GM10847 (cell line): Measurements from ENCODE around the gene OCA2.

Experiments used
- POLR2A ChIP-seq: IDR thresholded peaks from 2 replicates; pipeline ENCODE4 v1.6.1; 2011; ENCODE audit not compliant: insufficient read length; ENCODE audit errors: extremely low read depth

Gene OCA2

DNA sequence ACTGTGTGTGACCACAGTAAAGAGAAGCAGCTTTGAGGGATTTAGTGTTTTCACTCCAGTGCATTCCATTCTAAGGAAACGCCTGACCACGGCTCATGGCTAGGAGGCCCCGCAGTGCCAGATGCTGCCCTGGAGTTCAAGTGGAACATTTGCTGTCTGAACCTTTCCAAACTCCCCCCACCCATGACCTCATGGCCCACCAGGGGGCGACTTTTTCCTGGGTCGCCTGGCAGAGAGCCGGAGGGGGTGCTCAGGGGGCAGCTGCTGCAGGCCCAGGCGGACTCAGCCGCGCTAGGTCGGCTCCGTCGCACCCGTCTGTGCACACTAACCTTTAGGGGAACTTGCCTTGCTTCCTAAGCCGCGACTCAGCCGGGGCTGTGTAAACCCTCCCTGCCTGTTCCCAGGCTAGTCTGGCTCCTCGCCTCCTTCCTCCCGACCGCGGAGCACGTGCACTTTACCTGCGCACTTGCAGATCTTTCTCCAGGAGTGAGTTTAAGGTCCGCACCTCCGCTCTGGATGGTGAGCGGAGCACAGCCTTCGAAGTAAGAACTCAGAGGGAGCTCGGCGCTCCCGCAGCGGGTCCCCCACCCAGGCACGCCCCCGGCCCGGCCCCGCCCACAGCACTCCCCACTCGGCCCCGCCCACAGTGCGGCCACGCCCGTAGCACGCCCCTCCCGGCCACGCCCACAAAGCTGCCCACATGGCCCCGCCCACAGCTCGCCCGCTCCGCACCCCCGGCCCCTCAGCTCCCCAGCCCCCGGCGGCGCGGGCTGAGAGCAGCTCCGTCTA lies at the start of gene OCA2:
TSS of gene OCA2 (minus strand) at position 550 of the 789 bp plus-strand sequence. CDS start 17,441 bp downstream, outside the sequence.
- TF ChIP-seq POLR2A = no peak

- TF ChIP-seq POLR2A = no peak
Measured at GRCh38 chr15:28147801-28148200, 48.7 kb upstream of the OCA2 start.

- no peak for TF ChIP-seq POLR2A
Measured at GRCh38 chr15:28140062-28140461, 40.9 kb upstream of the OCA2 start.

GRCh38 chr15:28133281-28133680 lies 34.2 kb upstream of the OCA2 start:
- no peak for TF ChIP-seq POLR2A

DNA sequence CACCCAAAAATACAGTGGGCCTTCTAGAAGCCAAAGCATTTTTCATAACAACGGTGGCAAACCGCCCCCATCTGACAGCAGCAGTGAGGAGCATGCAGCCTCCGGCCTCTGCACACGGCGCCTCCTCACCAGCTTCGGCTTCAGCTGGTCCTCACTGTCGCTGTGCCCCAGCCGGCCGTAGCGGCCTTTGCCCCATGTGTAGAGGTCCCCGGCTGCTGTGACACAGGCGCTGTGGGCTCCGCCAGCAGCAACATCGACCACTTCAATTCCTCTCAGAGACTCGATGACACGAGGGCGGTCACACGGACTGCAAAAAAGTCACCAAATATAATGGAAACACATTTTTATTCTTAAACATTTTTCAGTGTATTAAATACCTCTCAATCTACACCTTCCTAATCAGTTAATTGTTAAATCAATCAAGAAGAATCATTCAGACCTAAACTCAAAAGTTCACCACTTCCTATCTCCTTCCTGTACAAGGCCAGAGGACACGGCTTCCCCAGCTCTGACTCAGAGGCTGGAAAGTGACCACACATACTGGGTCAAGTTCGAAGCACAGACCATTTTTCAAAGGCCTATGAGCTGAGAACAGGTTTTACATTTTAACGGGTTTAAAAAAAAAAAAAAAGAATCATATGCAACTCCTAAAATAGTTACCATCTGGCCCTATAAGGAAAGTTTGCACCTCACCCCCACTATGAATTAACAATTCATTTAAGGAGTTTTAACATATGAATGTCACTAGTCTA lies 33.6 kb upstream of the OCA2 start:
- TF ChIP-seq POLR2A = no peak

DNA sequence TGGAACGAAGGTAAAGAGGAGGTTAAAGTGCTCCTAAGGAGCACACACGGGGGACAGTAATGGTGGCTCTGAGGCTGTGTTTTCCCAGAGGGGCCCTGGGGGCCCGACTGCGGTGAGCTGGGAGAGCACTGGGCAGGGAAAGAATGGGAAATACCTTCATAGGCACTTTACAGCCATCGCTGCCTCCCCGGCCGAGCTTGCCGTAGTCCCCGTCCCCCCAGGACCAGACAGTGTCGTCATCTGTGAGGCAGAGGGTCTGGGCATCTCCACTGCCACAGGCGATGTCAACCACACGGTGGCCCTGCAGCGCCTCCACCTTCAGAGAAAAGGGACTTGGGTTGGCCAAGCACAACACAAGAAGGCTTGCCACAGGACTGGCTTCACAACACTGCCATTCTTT lies 32.8 kb upstream of the OCA2 start:
- no peak for TF ChIP-seq POLR2A

DNA sequence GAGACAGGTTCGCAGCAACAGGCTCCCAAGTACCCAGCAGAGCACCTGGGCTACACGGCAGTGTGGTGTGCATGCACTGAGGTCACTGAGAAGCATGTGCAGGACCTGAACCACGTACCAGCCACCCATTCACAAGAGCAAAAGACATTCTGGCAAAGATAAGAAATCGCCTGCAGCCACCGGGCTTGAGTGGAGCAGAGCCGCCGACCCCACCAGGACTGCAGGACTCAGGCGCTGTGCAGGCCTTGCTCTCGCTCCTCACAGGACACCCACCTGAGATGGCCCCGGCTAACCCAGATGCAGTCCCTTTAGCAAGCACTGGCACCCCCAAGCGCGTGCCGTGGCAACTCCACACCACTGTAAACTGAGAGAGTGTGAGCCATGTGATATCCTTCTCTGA lies 32.3 kb upstream of the OCA2 start:
- no peak for TF ChIP-seq POLR2A

GRCh38 chr15:28130651-28131050 lies 31.5 kb upstream of the OCA2 start:
- no peak for TF ChIP-seq POLR2A

DNA sequence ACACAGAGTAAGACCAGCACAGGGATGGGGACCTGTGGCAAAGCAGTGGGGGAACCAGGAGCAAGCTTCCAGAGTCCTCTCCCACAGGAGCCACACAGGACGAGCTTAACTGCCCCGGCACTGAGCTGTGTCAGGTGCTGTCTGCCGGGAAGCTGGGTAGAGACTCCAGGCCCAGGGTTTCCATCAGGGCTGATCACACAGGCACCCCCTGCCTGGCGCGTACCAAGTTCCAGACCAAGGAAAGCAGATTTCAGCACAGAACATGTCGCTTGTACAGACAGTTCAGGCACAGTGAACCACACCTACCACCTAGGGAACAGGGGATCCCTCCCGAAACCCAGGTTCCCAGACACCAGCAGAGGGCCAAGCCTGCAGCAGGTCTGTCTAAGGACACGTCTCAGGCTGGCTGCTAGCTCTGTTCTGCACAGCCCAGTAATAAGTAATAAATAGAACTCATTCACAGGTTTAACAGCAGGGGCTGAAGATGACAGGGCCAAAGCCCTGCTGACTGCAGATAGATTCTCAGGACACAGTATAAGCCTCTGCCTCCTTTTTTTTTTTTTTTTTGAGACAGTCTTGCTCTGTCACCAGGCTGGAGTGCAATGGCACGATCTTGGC lies 30.2 kb upstream of the OCA2 start:
- no peak for TF ChIP-seq POLR2A

GRCh38 chr15:28128031-28128430 lies 28.9 kb upstream of the OCA2 start:
- no peak for TF ChIP-seq POLR2A

DNA sequence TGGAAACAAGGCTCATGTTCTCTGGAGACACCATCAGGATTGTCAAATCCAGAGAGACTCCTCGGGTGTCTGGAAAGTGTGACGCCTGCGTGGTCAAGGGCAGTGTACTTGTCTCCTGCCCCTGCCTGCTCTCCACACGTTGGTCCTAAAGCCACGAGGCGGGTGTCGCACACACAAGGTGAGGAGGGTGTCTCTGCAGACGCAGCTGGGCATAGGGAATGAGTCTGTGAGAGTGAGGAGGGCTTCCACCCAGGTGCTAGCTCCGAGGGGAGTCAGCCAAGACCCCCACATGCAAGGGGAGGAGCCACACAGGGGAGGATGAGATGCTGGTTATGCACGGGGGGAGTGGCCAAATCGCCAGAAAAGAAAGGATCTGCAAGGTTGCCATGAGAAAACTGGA lies 27.9 kb upstream of the OCA2 start:
- TF ChIP-seq POLR2A = no peak

DNA sequence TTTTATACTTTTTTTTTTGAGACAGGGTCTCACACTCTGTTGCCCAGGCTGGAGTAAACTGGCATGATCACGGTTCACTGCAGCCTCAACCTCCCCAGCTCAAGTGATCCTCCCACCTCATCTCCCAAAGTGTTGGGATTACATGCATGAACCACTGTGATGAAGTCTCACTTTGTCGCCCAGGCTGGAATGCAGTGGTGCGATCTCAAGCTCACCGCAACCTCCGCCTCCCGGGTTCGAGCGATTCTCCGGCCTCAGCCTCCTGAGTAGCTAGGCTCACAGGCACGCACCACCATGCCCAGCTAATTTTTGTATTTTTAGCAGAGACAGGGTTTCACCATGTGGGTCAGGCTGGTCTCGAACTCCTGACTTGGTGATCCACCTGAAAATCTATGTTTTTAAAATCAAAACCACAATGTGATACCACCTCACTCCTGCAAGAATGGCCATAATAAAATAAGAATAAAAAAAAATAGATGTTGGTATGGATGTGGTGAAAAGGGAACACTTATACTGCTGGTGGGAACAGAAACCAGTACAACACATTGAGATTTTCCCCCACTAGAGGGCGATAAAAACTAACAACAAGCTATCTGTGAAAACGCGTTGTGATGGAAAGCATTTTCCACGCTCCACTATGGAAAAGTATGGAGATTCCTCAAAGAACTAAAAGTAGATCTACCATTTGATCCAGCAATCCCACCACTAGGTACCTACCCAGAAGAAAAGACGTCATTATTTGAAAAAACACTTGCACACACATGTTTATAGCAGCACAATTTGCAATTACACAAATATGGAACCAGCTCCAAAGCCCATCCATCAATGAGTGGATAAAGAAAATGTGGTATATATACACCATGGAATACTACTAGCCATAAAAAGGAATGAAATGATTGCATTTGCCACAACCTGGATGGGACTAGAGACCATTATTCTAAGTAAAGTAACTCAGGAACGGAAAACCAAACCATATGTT lies 26.8 kb upstream of the OCA2 start:
- no peak for TF ChIP-seq POLR2A

GRCh38 chr15:28124841-28125240 lies 25.7 kb upstream of the OCA2 start:
- no peak for TF ChIP-seq POLR2A

GRCh38 chr15:28123408-28124023 lies 24.4 kb upstream of the OCA2 start:
- TF ChIP-seq POLR2A = no peak
